Measurements from ENCODE around the gene ZNF431. TPM values are rescaled to one million over a fixed set of nuclear protein-coding genes. Genes with fewer than 3 reads are reported as not detected.

Gene ZNF431
- total and polyA plus RNA-seq, 2 donors (not counting 1 experiment from before 2014, with no cell fraction given), result 3.7 to 4.3 TPM

- no peak for TF ChIP-seq EZH2 (IDR thresholded peaks at IDR 0.05; ENCODE audit: low read length, missing control alignments)
- no peak for TF ChIP-seq CTCF (conservative IDR thresholded peaks at IDR 0.05 in 1 of 2, IDR thresholded peaks at IDR 0.05 in 1 of 2; ENCODE audit: low read depth in 1 of 2, low read length in 2 of 2)
- Histone ChIP-seq H3K27me3 (ENCODE audit: control insufficient read depth, insufficient read depth, low read length) (no peaks in the 10 kb centered on the region), H3K4me1 (ENCODE audit: control insufficient read depth, extremely low read depth, insufficient read depth, low read length) (no peaks in the 10 kb centered on the region), H3K4me2 (ENCODE audit: extremely low read depth, insufficient read depth, low read length) (no peak overlapping the region), H3K36me3 (ENCODE audit: control insufficient read depth, insufficient read depth, low read length) (no peaks in the 10 kb centered on the region), H3K9ac (ENCODE audit: insufficient read depth, low read length) (no peak overlapping the region), H3K79me2 (ENCODE audit: control insufficient read depth, insufficient read depth, low read length) (peaks cover 11% of the 10 kb centered on the region), H3K27ac (ENCODE audit: insufficient read depth, low read length) (no peak overlapping the region), H2AFZ (ENCODE audit: low read length) (no peak overlapping the region), H3K4me3 (replicated peaks in 1 of 4; ENCODE audit: control extremely low read depth in 1 of 4, insufficient read depth in 1 of 4, low read depth in 3 of 4, low read length in 4 of 4) (no peak overlapping the region), H3K9me3 (ENCODE audit: control insufficient read depth, insufficient read depth, low read depth, low read length) (no peaks in the 10 kb centered on the region), H4K20me1 (ENCODE audit: control insufficient read depth, extremely low read depth, insufficient read depth, low read length) (no peaks in the 10 kb centered on the region)
- DNase-seq (ENCODE audit: low read depth in 2 of 2), result no peak
Observed at GRCh38 chr19:21143428-21143827, 1.6 kb downstream of the ZNF431 start.

GRCh38 chr19:21143854-21144253 lies 2.0 kb downstream of the ZNF431 start:
- Histone ChIP-seq H3K9ac (ENCODE audit: insufficient read depth, low read length) (no peak overlapping the region), H3K27me3 (ENCODE audit: control insufficient read depth, insufficient read depth, low read length) (no peaks in the 10 kb centered on the region), H3K9me3 (ENCODE audit: control insufficient read depth, insufficient read depth, low read depth, low read length) (no peaks in the 10 kb centered on the region), H3K27ac (ENCODE audit: insufficient read depth, low read length) (no peak overlapping the region), H3K4me3 (replicated peaks in 1 of 4; ENCODE audit: control extremely low read depth in 1 of 4, insufficient read depth in 1 of 4, low read depth in 3 of 4, low read length in 4 of 4) (no peak overlapping the region), H3K36me3 (ENCODE audit: control insufficient read depth, insufficient read depth, low read length) (no peaks in the 10 kb centered on the region), H4K20me1 (ENCODE audit: control insufficient read depth, extremely low read depth, insufficient read depth, low read length) (no peaks in the 10 kb centered on the region), H3K4me2 (ENCODE audit: extremely low read depth, insufficient read depth, low read length) (no peak overlapping the region), H3K4me1 (ENCODE audit: control insufficient read depth, extremely low read depth, insufficient read depth, low read length) (no peaks in the 10 kb centered on the region), H2AFZ (ENCODE audit: low read length) (no peak overlapping the region), H3K79me2 (ENCODE audit: control insufficient read depth, insufficient read depth, low read length) (peaks cover 11% of the 10 kb centered on the region)
- DNase-seq (ENCODE audit: low read depth in 2 of 2), result peak in 1 of 2 donors; percentile 18
- TF ChIP-seq EZH2 (IDR thresholded peaks at IDR 0.05; ENCODE audit: low read length, missing control alignments) (no peak), CTCF (conservative IDR thresholded peaks at IDR 0.05 in 1 of 2, IDR thresholded peaks at IDR 0.05 in 1 of 2; ENCODE audit: low read depth in 1 of 2, low read length in 2 of 2) (no peak)

GRCh38 chr19:21147540-21147939 lies 5.7 kb downstream of the ZNF431 start:
- H3K9ac ChIP-seq (ENCODE audit: insufficient read depth, low read length), result no peak overlapping the region
- H4K20me1 ChIP-seq (ENCODE audit: control insufficient read depth, extremely low read depth, insufficient read depth, low read length), result no peaks in the 10 kb centered on the region
- H3K4me3 ChIP-seq (replicated peaks in 1 of 4; ENCODE audit: control extremely low read depth in 1 of 4, insufficient read depth in 1 of 4, low read depth in 3 of 4, low read length in 4 of 4), result no peak overlapping the region
- H3K27ac ChIP-seq (ENCODE audit: insufficient read depth, low read length), result no peak overlapping the region
- H3K4me1 ChIP-seq (ENCODE audit: control insufficient read depth, extremely low read depth, insufficient read depth, low read length), result no peaks in the 10 kb centered on the region
- peaks cover 1% of the 10 kb centered on the region for H3K36me3 ChIP-seq (ENCODE audit: control insufficient read depth, insufficient read depth, low read length)
- no peak overlapping the region for H2AFZ ChIP-seq (ENCODE audit: low read length)
- no peak overlapping the region for H3K4me2 ChIP-seq (ENCODE audit: extremely low read depth, insufficient read depth, low read length)
- DNase-seq (ENCODE audit: low read depth in 2 of 2), result no peak
- no peaks in the 10 kb centered on the region for H3K27me3 ChIP-seq (ENCODE audit: control insufficient read depth, insufficient read depth, low read length)
- no peaks in the 10 kb centered on the region for H3K9me3 ChIP-seq (ENCODE audit: control insufficient read depth, insufficient read depth, low read depth, low read length)
- peaks cover 7% of the 10 kb centered on the region for H3K79me2 ChIP-seq (ENCODE audit: control insufficient read depth, insufficient read depth, low read length)
- no peak for TF ChIP-seq CTCF (conservative IDR thresholded peaks at IDR 0.05 in 1 of 2, IDR thresholded peaks at IDR 0.05 in 1 of 2; ENCODE audit: low read depth in 1 of 2, low read length in 2 of 2)
- no peak for TF ChIP-seq EZH2 (IDR thresholded peaks at IDR 0.05; ENCODE audit: low read length, missing control alignments)

Data from fibroblast of lung (primary cell).